Measurements from ENCODE around the gene GNB2.
A peak's percentile ranks its signal among the peaks of the same experiment; 100 is the strongest.
"Not testable (repeated sequence)": the region's sequence is repeated elsewhere in the genome, so short reads cannot be mapped to it uniquely, and the experiment has no call there.

GNB2 gene

DNA sequence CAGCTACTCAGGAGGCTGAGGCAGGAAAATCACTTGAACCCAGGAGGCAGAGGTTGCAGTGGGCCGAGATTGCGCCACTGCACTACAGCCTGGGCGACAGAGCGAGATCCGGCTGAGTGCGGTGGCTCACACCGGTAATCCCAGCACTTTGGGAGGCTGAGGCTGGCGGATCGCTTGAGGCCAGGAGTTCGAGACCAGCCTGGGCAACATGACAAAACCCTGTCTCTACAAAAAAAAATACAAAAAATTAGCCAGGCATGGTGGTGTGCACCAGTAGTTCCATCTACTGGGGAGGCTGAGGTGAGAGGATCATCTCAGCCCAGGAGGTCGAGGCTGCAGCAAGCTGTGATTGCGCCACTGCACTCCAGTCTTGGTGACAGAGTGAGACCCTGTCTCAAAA is 4.4 kb upstream of the GNB2 start:
- H3K9me3 ChIP-seq (replicated peaks; ENCODE audit: low read length); H3K36me3 ChIP-seq (ENCODE audit: insufficient read depth, low read length); H3K9ac ChIP-seq (ENCODE audit: low read depth, low read length); H3K4me2 ChIP-seq (ENCODE audit: low read length); H3K4me1 ChIP-seq (ENCODE audit: control insufficient read depth, insufficient read depth, low read length); H3K4me3 ChIP-seq (ENCODE audit: low read length): not testable (repeated sequence)
- H3K27me3 ChIP-seq (ENCODE audit: control insufficient read depth, insufficient read depth, low read length) = peaks cover 27% of the 10 kb centered on the region

DNA sequence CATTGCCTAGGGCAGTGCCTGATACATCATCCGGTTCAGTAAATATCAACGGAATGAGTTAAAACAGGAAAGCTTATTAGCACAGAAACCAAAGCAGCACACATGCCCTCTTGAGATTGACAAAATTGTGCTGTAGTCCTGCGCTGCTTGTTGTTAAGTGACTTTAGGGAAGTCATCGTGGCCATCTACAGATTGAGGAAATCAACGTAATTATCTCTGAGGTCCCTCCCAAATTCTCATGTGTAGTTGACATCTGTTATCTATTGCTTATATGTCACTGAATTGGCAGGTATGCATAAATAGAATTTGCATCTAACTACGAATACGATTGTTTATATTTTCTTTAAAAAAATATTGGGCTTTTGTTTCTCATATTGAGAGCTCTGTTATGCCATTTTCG is 3.5 kb upstream of the GNB2 start:
- no peak overlapping the region for H3K4me3 ChIP-seq (ENCODE audit: low read length)
- H3K9ac ChIP-seq (ENCODE audit: low read depth, low read length) = no peak overlapping the region
- no peaks in the 10 kb centered on the region for H3K9me3 ChIP-seq (replicated peaks; ENCODE audit: low read length)
- H3K36me3 ChIP-seq (ENCODE audit: insufficient read depth, low read length) = no peaks in the 10 kb centered on the region
- H3K4me1 ChIP-seq (ENCODE audit: control insufficient read depth, insufficient read depth, low read length) = no peaks in the 10 kb centered on the region
- peaks cover 27% of the 10 kb centered on the region for H3K27me3 ChIP-seq (ENCODE audit: control insufficient read depth, insufficient read depth, low read length)
- no peak overlapping the region for H3K4me2 ChIP-seq (ENCODE audit: low read length)

DNA sequence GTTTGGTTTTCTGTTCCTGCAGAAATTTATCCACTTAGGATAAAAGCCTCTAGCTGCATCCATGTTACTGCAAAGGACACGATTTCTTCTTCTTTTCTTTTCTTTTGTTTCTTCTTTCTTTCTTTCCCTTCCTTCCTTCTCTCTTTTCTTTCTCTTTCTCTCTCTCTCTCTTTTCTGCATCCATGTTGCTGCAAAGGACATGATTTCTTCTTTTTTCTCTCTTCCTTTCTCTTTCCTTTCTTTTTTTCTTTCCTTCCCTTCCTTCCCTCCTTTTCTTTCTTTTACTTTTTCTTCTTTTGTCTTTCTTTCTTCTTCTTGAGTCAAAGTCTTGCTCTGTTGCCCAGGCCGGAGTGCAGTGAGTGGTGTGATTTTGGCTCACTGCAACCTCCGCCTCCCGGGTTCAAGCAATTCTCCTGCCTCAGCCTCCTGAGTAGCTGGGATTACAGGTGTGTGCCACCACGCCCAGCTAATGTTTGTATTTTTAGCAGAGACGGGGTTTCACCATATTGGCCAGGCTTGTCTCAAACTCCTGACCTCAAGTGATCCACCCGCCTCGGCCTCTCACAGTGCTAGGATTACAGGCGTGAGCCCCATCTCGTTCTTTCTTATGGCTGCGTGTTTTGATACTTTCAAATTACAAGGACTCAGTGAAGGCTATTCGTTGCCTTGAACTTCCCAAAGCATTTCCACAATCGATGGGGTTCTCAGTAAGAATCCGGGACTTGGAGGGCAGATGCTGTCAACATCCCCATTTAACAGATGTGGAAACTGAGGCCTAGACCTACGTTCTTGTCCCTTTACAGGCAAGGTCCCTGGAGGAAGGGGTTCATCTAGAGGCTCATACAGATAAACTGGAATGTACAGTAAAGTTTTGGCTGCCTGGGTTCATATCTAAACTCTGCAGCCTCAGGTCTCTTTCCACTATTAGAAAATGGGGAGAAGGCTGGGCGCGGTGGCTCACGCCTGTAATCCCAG is 1.9 kb upstream of the GNB2 start:
- no peak overlapping the region for H3K9ac ChIP-seq (ENCODE audit: low read depth, low read length)
- peaks cover 16% of the 10 kb centered on the region for H3K27me3 ChIP-seq (ENCODE audit: control insufficient read depth, insufficient read depth, low read length)
- H3K9me3 ChIP-seq (replicated peaks; ENCODE audit: low read length) = no peaks in the 10 kb centered on the region
- no peak overlapping the region for H3K4me3 ChIP-seq (ENCODE audit: low read length)
- H3K4me1 ChIP-seq (ENCODE audit: control insufficient read depth, insufficient read depth, low read length) = no peaks in the 10 kb centered on the region
- peaks cover 3% of the 10 kb centered on the region for H3K36me3 ChIP-seq (ENCODE audit: insufficient read depth, low read length)
- no peak overlapping the region for H3K4me2 ChIP-seq (ENCODE audit: low read length)

DNA sequence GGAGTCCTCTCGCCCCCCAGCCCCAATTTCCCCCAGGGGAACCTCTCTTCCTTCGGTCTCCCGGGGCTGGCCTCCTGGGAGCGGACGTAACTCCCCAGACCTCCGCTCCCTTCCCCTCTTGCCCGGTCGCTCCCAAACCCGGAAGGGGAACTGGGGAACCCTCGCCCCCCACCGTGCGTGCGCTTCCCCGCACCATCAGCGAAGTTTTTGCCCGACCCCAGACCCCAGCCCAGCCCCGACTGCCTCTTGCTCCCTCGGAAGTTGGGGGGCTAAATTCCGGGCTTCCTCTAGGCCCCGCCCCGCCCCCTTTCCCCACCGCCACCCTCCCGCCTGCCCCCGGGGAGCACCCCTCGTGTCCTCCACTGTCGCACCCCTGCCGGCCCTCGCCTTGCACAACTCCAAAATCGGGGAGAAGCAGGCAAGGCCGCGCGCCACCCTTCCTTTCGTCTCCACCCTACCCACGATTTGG is 436 bp downstream of the GNB2 start:
- H3K4me3 ChIP-seq (ENCODE audit: low read length) = peak overlapping the region; percentile 99

DNA sequence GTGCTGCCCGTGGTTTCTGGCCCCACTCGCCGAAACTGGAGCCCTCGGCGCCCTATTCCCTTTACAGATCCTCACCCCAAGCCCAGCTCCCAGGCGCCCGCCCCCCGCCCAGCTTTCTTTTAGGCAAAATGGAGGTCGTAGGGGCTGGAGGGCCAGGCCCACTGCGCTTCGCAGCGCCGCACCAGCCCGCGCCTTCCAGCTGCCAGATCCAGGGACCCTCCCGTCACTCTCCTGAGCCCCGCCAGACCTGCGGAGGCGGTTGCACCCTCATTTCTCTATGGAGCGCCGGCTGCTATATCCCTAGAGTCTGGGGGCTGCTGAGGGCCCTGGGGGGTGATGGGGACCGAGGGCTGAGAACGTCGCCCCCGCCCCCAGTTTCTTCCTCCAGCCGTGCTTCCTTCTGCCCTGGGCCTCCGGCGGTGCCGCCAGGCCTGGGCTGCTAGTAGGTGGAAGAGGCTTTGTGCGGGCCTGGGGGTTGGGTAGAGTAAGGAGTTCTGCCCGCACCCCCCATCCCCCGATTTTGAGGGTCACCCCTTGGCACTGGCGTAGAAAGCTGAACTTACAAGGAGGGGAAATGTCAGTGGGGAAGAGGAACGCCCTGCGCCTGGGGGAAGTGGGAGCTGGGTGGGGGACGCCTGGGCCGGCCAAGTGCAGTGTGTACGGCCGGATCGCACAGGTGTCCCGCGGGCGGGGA is 1.0 kb downstream of the GNB2 start:
- H3K4me1 ChIP-seq (ENCODE audit: control insufficient read depth, insufficient read depth, low read length) = no peaks in the 10 kb centered on the region
- H3K36me3 ChIP-seq (ENCODE audit: insufficient read depth, low read length) = peaks cover 29% of the 10 kb centered on the region
- H3K27me3 ChIP-seq (ENCODE audit: control insufficient read depth, insufficient read depth, low read length) = peaks cover 6% of the 10 kb centered on the region
- peak overlapping the region; percentile 98 for H3K4me2 ChIP-seq (ENCODE audit: low read length)
- no peaks in the 10 kb centered on the region for H3K9me3 ChIP-seq (replicated peaks; ENCODE audit: low read length)
- H3K4me3 ChIP-seq (ENCODE audit: low read length) = peak overlapping the region; percentile 99
- peak overlapping the region; percentile 99 for H3K9ac ChIP-seq (ENCODE audit: low read depth, low read length)

More for the DNA sequence above, 436 bp downstream of the GNB2 start:
- H3K9ac ChIP-seq (ENCODE audit: low read depth, low read length) = peak overlapping the region; percentile 99
- no peaks in the 10 kb centered on the region for H3K9me3 ChIP-seq (replicated peaks; ENCODE audit: low read length)
- peaks cover 24% of the 10 kb centered on the region for H3K36me3 ChIP-seq (ENCODE audit: insufficient read depth, low read length)
- H3K27me3 ChIP-seq (ENCODE audit: control insufficient read depth, insufficient read depth, low read length) = peaks cover 6% of the 10 kb centered on the region
- H3K4me1 ChIP-seq (ENCODE audit: control insufficient read depth, insufficient read depth, low read length) = no peaks in the 10 kb centered on the region
- peak overlapping the region; percentile 98 for H3K4me2 ChIP-seq (ENCODE audit: low read length)

DNA sequence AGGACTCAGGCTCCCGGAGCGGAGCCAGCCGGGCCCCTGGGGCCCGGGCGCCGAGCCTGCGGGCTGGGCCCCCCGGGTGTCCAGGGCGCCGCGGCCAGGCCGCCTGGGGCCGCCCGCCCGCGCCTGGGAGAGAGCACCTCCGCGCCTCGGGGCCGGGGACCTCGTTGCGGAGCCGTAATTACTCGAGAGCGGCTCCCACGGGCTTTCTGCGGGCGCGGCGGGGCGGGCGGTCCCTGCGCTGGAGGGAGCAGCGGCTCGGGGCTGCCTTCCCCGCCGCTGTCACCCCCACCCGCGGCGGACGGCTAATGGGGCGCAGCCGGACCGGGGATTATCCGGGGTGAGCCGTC is 1.5 kb downstream of the GNB2 start:
- Histone ChIP-seq H3K4me2 (ENCODE audit: low read length) (peak overlapping the region; percentile 98), H3K27me3 (ENCODE audit: control insufficient read depth, insufficient read depth, low read length) (peaks cover 3% of the 10 kb centered on the region), H3K9ac (ENCODE audit: low read depth, low read length) (peak overlapping the region; percentile 99), H3K36me3 (ENCODE audit: insufficient read depth, low read length) (peaks cover 33% of the 10 kb centered on the region), H3K4me1 (ENCODE audit: control insufficient read depth, insufficient read depth, low read length) (no peaks in the 10 kb centered on the region), H3K4me3 (ENCODE audit: low read length) (peak overlapping the region; percentile 99), H3K9me3 (replicated peaks; ENCODE audit: low read length) (no peaks in the 10 kb centered on the region)

DNA sequence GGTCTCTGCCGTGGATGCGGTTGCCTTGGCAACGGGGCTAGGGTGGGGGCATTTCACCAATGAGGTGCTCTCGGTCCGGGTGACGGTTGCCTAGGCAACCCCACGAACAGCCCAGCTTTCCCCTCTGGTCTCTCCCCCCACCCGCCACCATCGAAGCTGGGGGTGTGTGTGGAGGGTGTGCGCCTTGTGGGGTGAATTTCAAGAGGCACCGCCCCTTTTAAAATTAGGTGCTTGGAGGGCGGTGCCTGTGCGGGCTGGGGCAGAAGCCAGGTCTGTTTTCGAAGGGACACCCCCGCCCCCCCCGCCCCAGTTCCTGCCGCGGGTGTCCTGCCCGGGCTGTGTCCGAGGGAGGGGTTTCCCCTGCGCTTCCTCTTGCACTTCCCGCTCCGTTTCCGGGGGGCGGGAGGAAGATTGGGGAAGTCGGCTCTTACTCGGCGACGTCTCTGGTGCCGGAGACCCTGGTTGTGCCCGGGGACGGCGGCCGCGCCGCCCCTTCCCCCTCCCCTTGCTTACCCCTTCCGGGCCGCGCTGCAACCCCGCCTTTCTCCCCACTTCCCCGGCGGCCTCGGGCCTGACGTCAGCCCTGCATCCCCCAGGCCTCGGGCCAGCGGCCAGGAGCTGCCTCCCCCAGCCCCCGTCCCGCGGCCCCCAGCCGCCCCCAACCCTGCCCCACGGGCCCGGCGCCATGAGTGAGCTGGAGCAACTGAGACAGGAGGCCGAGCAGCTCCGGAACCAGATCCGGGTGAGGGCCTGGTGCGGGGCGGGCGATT is 2.2 kb downstream of the GNB2 start:
- Histone ChIP-seq H3K27me3 (ENCODE audit: control insufficient read depth, insufficient read depth, low read length) (no peaks in the 10 kb centered on the region), H3K4me1 (ENCODE audit: control insufficient read depth, insufficient read depth, low read length) (peaks cover 6% of the 10 kb centered on the region), H3K36me3 (ENCODE audit: insufficient read depth, low read length) (peaks cover 40% of the 10 kb centered on the region), H3K9me3 (replicated peaks; ENCODE audit: low read length) (no peaks in the 10 kb centered on the region), H3K4me2 (ENCODE audit: low read length) (peak overlapping the region; percentile 98), H3K9ac (ENCODE audit: low read depth, low read length) (peak overlapping the region; percentile 99), H3K4me3 (ENCODE audit: low read length) (peak overlapping the region; percentile 99)

DNA sequence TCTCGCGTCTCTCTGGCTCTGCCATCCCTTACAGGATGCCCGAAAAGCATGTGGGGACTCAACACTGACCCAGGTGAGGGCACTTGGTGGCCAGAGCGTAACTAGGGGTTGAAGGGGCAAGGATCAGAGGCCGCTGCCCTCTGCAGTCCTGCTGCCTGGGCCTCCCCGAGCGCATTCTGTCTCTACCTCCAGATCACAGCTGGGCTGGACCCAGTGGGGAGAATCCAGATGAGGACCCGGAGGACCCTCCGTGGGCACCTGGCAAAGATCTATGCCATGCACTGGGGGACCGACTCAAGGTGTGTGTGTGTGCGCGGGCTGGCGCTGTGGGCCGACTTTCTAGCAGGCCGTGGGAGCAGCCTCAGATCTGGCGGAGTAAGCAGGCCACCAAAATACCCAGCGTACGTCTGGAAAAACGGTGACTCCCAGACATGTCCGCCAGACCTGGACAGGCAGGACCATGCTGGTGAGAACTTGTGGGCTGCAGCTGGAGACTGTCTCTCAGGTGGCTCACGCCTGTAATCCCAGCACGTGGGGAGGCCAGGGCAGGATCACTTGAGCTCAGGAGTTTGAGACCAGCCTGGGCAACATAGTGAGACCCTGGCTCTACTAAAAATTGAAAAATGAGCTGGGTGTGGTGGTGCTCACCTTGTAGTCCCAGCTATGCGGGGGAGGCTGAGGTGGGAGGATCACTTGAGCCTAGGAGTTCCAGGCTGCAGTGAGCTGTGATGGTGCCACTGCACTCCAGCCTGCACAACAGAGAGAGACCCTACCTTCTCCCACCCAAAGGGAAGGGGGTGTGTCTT is 3.2 kb downstream of the GNB2 start:
- Histone ChIP-seq H3K9me3 (replicated peaks; ENCODE audit: low read length) (no peaks in the 10 kb centered on the region), H3K4me2 (ENCODE audit: low read length) (peak overlapping the region; percentile 98), H3K9ac (ENCODE audit: low read depth, low read length) (peak overlapping the region; percentile 31), H3K4me1 (ENCODE audit: control insufficient read depth, insufficient read depth, low read length) (peaks cover 7% of the 10 kb centered on the region), H3K4me3 (ENCODE audit: low read length) (peak overlapping the region; percentile 99), H3K36me3 (ENCODE audit: insufficient read depth, low read length) (peaks cover 48% of the 10 kb centered on the region), H3K27me3 (ENCODE audit: control insufficient read depth, insufficient read depth, low read length) (no peaks in the 10 kb centered on the region)

DNA sequence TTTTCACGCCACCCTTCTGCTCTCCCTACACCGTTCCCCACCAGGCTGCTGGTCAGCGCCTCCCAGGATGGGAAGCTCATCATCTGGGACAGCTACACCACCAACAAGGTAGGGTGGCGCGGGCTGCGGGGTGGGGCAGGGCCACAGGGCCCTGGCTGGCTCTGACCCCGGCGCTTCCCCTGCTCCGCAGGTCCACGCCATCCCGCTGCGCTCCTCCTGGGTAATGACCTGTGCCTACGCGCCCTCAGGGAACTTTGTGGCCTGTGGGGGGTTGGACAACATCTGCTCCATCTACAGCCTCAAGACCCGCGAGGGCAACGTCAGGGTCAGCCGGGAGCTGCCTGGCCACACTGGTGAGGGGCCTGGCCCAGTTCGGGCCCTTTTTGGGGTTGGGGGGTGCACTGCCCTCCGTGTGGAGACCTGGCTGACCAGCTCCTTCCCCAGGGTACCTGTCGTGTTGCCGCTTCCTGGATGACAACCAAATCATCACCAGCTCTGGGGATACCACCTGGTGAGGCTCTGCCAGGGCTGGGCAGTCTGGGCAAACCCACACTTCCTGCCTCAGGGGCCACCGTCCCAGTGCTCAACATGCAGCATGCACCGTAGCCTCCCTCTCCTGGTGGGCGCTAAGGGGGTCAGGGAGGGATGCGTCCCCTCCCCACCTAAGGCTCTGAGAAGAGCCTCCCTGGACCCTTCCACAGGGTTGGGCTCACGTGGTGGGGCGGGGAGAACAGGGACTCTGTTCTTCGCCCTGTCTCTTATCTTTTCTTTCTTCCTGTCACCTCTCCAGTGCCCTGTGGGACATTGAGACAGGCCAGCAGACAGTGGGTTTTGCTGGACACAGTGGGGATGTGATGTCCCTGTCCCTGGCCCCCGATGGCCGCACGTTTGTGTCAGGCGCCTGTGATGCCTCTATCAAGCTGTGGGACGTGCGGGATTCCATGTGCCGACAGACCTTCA is 4.0 kb downstream of the GNB2 start:
- H3K9ac ChIP-seq (ENCODE audit: low read depth, low read length) = no peak overlapping the region
- no peaks in the 10 kb centered on the region for H3K9me3 ChIP-seq (replicated peaks; ENCODE audit: low read length)
- peaks cover 57% of the 10 kb centered on the region for H3K36me3 ChIP-seq (ENCODE audit: insufficient read depth, low read length)
- peaks cover 16% of the 10 kb centered on the region for H3K4me1 ChIP-seq (ENCODE audit: control insufficient read depth, insufficient read depth, low read length)
- H3K4me3 ChIP-seq (ENCODE audit: low read length) = no peak overlapping the region
- no peak overlapping the region for H3K4me2 ChIP-seq (ENCODE audit: low read length)
- H3K27me3 ChIP-seq (ENCODE audit: control insufficient read depth, insufficient read depth, low read length) = no peaks in the 10 kb centered on the region

Data from skeletal muscle satellite cell (primary cell).